Measurements from ENCODE around the gene ZSWIM5. TPM values are rescaled to one million over a fixed set of nuclear protein-coding genes. Genes with fewer than 3 reads are reported as not detected.

The ZSWIM5 gene
- total and polyA plus RNA-seq, 9 of the 15 experiments (the other 6 are each of a cell fraction or from before 2014, with no cell fraction given): under 0.01 to 0.07 (median 0.03) TPM; not detected in 3

DNA sequence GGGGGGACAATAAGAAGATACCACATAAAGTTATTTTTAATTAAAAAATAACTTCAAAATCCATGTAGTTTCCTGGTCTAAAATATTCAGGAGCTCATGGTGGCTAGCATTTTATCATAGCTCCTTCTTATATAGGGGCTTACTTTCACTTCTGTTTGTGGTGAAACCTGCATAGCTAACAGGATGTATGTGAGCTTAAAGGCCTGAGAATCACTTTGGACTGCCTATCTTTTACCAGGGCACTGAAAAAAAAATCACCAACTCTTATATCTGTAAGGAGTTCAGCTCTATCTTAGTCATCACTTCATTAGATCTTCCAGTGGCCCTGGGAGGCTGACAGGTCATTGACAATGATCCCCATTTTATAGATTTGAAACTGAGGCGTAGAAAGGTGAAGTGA lies 173.0 kb downstream of the ZSWIM5 start (continued):
- TF ChIP-seq, protein P1, sequence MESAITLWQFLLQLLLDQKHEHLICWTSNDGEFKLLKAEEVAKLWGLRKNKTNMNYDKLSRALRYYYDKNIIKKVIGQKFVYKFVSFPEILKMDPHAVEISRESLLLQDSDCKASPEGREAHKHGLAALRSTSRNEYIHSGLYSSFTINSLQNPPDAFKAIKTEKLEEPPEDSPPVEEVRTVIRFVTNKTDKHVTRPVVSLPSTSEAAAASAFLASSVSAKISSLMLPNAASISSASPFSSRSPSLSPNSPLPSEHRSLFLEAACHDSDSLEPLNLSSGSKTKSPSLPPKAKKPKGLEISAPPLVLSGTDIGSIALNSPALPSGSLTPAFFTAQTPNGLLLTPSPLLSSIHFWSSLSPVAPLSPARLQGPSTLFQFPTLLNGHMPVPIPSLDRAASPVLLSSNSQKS (CRISPR knock-in tag; IDR thresholded peaks at IDR 0.05): no peak
- TF ChIP-seq L3MBTL2 (IDR thresholded peaks at IDR 0.05) (no peak), ELF2 (CRISPR knock-in tag; IDR thresholded peaks at IDR 0.05) (no peak), STAG1 (CRISPR knock-in tag; IDR thresholded peaks at IDR 0.05; ENCODE audit: borderline replicate concordance) (no peak)
- TF ChIP-seq, protein P2, sequence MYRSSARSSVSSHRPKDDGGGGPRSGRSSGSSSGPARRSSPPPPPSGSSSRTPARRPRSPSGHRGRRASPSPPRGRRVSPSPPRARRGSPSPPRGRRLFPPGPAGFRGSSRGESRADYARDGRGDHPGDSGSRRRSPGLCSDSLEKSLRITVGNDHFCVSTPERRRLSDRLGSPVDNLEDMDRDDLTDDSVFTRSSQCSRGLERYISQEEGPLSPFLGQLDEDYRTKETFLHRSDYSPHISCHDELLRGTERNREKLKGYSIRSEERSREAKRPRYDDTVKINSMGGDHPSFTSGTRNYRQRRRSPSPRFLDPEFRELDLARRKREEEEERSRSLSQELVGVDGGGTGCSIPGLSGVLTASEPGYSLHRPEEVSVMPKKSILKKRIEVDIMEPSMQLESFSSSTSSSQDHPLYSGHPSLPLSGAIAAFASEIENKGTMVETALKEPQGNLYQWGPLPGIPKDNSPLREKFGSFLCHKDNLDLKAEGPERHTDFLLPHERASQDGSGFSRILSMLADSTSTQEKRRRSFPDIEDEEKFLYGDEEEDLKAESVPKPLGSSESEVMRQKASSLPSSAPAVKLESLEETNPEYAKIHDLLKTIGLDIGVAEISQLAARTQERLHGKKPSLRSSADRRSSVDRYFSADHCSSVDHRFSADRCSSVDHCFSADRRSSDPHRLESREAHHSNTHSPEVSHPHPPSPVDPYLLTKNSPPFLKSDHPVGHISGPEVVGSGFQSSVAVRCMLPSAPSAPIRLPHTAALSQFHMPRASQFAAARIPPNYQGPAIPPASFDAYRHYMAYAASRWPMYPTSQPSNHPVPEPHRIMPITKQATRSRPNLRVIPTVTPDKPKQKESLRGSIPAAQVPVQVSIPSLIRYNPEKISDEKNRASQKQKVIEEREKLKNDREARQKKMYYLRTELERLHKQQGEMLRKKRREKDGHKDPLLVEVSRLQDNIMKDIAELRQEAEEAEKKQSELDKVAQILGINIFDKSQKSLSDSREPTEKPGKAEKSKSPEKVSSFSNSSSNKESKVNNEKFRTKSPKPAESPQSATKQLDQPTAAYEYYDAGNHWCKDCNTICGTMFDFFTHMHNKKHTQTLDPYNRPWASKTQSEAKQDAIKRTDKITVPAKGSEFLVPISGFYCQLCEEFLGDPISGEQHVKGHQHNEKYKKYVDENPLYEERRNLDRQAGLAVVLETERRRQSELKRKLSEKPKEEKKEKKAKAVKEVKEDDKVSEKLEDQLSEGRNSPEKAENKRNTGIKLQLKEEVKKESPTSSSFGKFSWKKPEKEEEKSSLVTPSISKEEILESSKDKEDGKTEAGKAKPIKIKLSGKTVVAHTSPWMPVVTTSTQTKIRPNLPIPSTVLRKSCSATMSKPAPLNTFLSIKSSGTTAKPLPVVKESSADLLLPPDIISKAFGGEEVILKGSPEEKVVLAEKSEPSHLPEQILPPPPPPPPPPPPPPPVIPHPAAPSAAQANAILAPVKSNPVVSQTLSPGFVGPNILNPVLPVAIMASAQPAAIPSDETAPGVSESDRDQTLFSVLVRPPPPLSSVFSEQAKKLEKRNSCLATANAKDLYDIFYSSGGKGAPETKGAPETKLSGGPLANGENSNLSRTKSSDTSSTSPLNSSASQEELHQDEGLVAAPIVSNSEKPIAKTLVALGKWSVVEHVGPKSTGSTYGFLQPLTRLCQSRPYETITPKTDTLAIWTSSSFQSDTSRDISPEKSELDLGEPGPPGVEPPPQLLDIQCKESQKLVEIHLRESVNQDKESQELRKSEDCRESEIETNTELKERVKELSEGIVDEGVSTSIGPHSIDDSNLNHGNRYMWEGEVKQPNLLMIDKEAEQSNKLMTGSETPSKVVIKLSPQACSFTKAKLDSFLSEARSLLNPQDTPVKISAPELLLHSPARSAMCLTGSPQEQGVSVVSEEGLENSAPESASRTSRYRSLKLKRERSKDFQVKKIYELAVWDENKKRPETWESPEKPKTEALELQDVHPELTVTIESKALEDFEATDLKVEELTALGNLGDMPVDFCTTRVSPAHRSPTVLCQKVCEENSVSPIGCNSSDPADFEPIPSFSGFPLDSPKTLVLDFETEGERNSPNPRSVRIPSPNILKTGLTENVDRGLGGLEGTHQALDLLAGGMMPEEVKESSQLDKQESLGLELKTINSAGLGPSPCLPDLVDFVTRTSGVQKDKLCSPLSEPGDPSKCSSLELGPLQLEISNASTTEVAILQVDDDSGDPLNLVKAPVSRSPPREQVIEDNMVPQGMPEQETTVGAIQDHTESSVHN (IDR thresholded peaks at IDR 0.05; ENCODE audit: borderline replicate concordance in 1 of 2, low read depth in 1 of 2): no peak
